ENCODE measurements around the gene NOM1.
"Not testable (repeated sequence)": the region's sequence is repeated elsewhere in the genome, so short reads cannot be mapped to it uniquely, and the experiment has no call there.

NOM1 gene

GRCh38 chr7:156944876-156945275 is 4.6 kb upstream of the NOM1 start:
- no peak for DNase-seq (ENCODE audit: low read depth)
- TF ChIP-seq, protein P1, sequence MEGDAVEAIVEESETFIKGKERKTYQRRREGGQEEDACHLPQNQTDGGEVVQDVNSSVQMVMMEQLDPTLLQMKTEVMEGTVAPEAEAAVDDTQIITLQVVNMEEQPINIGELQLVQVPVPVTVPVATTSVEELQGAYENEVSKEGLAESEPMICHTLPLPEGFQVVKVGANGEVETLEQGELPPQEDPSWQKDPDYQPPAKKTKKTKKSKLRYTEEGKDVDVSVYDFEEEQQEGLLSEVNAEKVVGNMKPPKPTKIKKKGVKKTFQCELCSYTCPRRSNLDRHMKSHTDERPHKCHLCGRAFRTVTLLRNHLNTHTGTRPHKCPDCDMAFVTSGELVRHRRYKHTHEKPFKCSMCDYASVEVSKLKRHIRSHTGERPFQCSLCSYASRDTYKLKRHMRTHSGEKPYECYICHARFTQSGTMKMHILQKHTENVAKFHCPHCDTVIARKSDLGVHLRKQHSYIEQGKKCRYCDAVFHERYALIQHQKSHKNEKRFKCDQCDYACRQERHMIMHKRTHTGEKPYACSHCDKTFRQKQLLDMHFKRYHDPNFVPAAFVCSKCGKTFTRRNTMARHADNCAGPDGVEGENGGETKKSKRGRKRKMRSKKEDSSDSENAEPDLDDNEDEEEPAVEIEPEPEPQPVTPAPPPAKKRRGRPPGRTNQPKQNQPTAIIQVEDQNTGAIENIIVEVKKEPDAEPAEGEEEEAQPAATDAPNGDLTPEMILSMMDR (conservative IDR thresholded peaks at IDR 0.05; ENCODE audit: low read depth, low read length) = no peak
- H3K4me3 ChIP-seq (ENCODE audit: low read depth, low read length) = no peak overlapping the region

GRCh38 chr7:156947120-156947843 is 2.2 kb upstream of the NOM1 start:
- no peak overlapping the region for H3K4me3 ChIP-seq (ENCODE audit: low read depth, low read length)
- no peak for DNase-seq (ENCODE audit: low read depth)
- TF ChIP-seq, protein P1 (conservative IDR thresholded peaks at IDR 0.05; ENCODE audit: low read depth, low read length) = no peak

DNA sequence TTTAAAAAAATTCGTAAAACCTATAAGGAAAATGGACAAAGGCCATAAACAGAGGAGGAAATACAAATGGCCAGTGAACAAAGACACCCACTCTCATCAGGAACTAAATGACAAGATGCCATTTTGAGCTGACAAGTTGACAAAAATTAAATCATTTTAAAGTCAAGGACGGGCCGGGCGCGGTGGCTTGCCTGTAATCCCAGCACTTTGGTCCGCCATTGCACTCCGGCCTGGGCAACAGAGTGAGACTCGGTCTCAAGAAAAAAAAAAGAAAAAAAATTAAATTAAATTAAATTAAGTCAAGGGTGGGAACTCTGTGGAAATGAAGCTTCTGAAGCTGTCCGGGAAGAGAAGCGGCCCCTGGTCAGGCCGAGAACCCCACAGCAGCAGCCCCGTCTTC is 1.2 kb upstream of the NOM1 start:
- H3K4me3 ChIP-seq (ENCODE audit: low read depth, low read length) = peak overlapping the region; percentile 61
- no peak for DNase-seq (ENCODE audit: low read depth)

DNA sequence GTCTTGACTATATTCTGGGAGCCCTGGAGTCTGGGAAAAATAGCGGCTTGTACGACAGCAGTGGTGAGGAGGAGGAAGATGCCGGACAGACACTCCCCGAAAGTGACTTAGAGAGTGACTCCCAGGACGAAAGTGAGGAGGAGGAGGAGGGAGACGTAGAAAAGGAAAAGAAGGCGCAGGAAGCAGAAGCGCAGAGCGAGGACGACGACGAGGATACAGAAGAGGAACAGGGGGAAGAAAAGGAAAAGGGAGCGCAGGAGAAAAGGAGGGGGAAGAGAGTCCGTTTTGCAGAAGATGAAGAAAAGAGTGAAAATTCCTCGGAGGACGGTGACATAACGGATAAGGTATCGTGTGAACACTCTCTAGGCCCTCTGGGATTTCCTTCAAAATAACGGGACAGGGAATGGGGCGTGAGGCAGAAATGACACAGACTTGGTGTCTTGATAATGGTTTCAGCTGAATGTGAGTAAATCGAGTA is 908 bp downstream of the NOM1 start:
- H3K4me3 ChIP-seq (ENCODE audit: low read depth, low read length) = peak overlapping the region; percentile 91
- peak; percentile 9 for DNase-seq (ENCODE audit: low read depth)
- TF ChIP-seq, protein P1 (conservative IDR thresholded peaks at IDR 0.05; ENCODE audit: low read depth, low read length) = no peak

More for the DNA sequence above, 1.2 kb upstream of the NOM1 start:
- TF ChIP-seq, protein P1 (conservative IDR thresholded peaks at IDR 0.05; ENCODE audit: low read depth, low read length) = no peak

DNA sequence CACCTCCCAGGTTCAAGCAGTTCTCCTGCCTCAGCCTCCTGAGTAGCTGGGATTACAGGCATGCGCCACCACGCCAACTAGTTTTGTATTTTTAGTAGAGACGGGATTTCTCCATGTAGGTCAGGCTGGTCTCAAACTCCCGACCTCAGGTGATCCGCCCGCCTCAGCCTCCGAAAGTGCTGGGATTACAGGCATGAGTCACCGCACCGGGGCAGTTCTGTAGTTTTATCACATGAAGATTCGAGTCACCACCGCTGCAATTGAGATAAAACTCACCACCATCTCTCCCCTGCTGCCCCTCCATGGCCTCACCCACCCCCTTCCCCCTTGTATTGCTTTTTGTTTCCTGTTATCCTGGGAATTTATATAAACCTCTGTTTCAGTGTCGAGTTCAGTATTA is 3.7 kb downstream of the NOM1 start:
- DNase-seq (ENCODE audit: low read depth); H3K4me3 ChIP-seq (ENCODE audit: low read depth, low read length): not testable (repeated sequence)

GRCh38 chr7:156954941-156955340 is 5.4 kb downstream of the NOM1 start:
- no peak overlapping the region for H3K4me3 ChIP-seq (ENCODE audit: low read depth, low read length)
- TF ChIP-seq, protein P1 (conservative IDR thresholded peaks at IDR 0.05; ENCODE audit: low read depth, low read length) = no peak
- DNase-seq (ENCODE audit: low read depth) = no peak

DNA sequence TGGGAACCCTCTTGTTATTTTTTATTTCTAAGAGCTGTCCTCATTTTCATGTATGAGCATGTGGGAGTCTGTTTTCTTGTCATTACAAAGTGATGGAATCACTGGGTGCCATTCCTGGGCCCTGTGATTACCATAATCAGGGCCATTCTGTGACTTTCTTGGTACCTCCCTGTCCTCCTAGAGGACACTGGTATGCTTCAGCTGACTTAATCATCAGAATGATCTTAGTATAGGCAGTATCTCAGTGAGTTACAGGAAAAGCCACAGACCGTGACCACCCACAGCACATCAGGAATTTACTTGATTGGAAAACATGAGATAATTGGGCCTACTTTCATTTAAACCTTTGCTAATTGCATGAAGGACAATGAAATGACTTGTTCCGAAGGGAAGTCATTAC is 7.2 kb downstream of the NOM1 start:
- no peak overlapping the region for H3K4me3 ChIP-seq (ENCODE audit: low read depth, low read length)
- TF ChIP-seq, protein P1 (conservative IDR thresholded peaks at IDR 0.05; ENCODE audit: low read depth, low read length) = no peak
- DNase-seq (ENCODE audit: low read depth) = no peak
